Mesodermal cell (in vitro differentiated cells): ENCODE measurements around the gene VPS35.

Experiments used
- H3K27ac ChIP-seq: 2 replicates; pipeline ENCODE4 v1.7.0; 2013; ENCODE audit warnings: mild to moderate bottlenecking, low read depth, low read length, moderate library complexity; ENCODE audit not compliant: severe bottlenecking
- H3K36me3 ChIP-seq: 2 replicates; pipeline ENCODE4 v1.7.1; 2013; ENCODE audit warnings: mild to moderate bottlenecking, low read length, moderate library complexity; ENCODE audit not compliant: control insufficient read depth, insufficient read depth
- H3K4me1 ChIP-seq: one replicate; pipeline ENCODE4 v1.7.1; 2013; ENCODE audit warnings: mild to moderate bottlenecking, low read length; ENCODE audit not compliant: insufficient read depth, control insufficient read depth, poor library complexity, severe bottlenecking
- H3K4me3 ChIP-seq: 2 replicates; pipeline ENCODE4 v1.7.0; 2013; ENCODE audit warnings: low read length, control low read depth, mild to moderate bottlenecking; ENCODE audit not compliant: insufficient read depth, poor library complexity, severe bottlenecking; ENCODE audit errors: extremely low read depth
- H3K9me3 ChIP-seq: 2 replicates; pipeline ENCODE4 v1.7.1; 2013; ENCODE audit warnings: mild to moderate bottlenecking, low read length, moderate library complexity; ENCODE audit not compliant: control insufficient read depth
- WGBS, 2 experiments: methylation state at CpG; one replicate each; pipeline ENCODE4 v1.1.5; 2013; ENCODE audit warnings: missing lambda C conversion rate in 2 of 2; ENCODE audit not compliant: insufficient coverage in 2 of 2; 5-methylcytosine and 5-hydroxymethylcytosine counted together

The VPS35 gene

DNA sequence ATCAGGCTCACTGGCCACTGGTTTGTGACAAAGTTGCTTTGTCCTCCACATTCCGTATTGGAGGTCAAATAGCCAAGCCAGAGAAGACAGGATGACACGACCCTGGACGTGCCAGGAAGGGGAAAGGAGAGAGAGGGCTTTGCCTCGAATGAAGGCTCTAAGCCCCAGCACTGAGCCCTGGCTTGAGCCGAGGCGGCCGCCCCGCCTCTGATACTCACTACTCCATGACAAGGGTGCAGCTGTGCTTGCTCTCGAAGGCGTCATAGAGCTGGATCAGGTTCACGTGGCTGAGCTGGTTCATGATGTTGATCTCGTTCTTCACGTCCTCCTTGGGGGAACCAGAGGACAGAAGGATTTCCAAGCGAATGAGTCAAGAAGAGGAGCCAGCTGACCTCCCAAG, 39.8 kb upstream of the VPS35 start:
- Histone ChIP-seq H3K4me1 (peaks cover 10% of the 10 kb centered on the region), H3K27ac (no peak overlapping the region), H3K4me3 (no peak overlapping the region), H3K9me3 (no peaks in the 10 kb centered on the region), H3K36me3 (no peaks in the 10 kb centered on the region)
- 92 to 95% methylated on average over 11 to 14 of the region's 14 CpGs for WGBS, 2 experiments

DNA sequence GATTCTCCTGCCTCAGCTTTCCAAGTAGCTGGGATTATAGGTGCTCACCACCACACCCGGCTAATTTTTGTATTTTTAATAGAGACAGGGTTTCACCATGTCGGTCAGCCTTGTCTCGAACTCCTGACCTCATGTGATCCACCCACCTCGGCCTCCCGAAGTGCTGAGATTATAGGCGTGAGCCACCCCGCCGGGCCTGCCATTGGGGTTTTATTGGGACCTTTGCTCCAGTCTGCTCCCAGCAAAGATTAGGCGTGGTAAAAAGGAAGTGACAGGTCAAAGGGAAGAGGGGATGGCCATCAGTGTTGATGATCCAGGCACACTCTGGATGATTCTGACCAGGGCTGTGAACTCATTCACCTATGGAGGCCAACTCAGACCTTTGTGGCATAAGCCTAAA, 38.7 kb upstream of the VPS35 start:
- Histone ChIP-seq H3K4me3 (no peak overlapping the region), H3K36me3 (no peaks in the 10 kb centered on the region), H3K27ac (no peak overlapping the region), H3K9me3 (no peaks in the 10 kb centered on the region), H3K4me1 (peaks cover 10% of the 10 kb centered on the region)
- 94 to 99% methylated on average over 8 of the region's 9 CpGs for WGBS, 2 experiments

DNA sequence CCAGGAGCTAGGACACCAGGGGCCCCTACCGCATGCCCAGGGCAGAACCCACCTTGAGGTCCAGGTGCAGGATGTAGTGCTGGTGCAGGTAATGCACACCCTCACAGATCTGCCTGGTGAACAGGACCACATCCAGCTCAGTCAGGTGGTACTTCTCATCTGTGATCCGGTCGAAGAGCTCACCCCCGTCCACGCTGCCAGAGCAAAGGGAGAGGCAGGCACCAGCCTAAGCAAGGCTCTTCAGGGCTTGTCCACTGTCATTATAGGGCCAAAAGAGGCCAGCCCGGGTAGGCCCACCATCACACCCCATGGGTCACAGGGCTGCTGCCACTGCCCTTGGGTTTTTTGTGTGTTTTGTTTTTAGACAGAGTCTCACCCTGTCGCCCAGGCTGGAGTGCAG, 38.2 kb upstream of the VPS35 start:
- no peaks in the 10 kb centered on the region for H3K9me3 ChIP-seq
- no peaks in the 10 kb centered on the region for H3K36me3 ChIP-seq
- peaks cover 10% of the 10 kb centered on the region for H3K4me1 ChIP-seq
- H3K4me3 ChIP-seq = no peak overlapping the region
- H3K27ac ChIP-seq = no peak overlapping the region
- 98 to 100% methylated on average over 2 to 7 of the region's 7 CpGs for WGBS, 2 experiments

DNA sequence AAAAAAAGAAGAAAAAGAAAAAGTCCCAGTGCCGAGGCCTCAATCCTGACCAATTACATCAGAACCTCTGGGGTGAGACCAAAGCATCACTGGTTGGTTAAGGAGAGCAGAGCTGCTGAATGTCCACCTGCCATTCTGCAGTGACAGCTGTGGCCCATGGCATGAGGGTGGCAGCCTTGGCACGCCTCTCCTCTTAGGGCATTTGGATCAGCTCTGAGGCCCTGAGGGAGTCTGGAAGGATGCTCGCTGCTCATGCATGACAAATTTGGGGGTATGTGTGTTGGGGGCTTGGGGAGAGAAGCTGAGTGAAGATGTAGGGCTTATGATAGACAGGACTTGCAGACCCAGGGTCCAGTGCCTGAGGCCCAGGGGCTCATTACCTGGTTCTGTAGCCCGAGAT, 32.9 kb upstream of the VPS35 start:
- WGBS, 2 experiments = 94 to 96% methylated on average over 2 to 3 of the region's 4 CpGs

DNA sequence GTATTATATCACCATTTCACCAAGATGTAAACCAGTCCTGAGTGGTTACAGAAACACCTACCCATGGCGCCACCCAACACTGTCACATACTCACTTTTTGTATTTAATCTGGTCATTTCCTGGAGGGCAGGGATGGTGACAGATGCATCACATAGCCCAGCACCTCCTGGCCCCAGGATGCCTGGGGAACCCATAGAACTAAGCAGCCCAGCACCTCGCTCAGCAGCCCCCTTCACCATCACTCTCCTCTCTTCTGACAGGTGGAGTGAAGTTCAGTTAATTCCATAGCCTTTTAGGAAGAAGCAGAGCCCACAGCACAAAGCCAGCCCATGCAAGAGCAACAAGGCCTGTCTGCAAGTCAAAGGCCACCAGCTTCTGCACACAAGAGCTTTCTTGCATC, 31.6 kb upstream of the VPS35 start:
- no peak overlapping the region for H3K4me3 ChIP-seq
- 100% methylated on average over 1 to 2 of the region's 2 CpGs for WGBS, 2 experiments

More for the DNA sequence above, 32.9 kb upstream of the VPS35 start:
- H3K36me3 ChIP-seq = no peaks in the 10 kb centered on the region
- H3K9me3 ChIP-seq = no peaks in the 10 kb centered on the region
- H3K4me1 ChIP-seq = peaks cover 6% of the 10 kb centered on the region
- no peak overlapping the region for H3K4me3 ChIP-seq
- H3K27ac ChIP-seq = no peak overlapping the region

DNA sequence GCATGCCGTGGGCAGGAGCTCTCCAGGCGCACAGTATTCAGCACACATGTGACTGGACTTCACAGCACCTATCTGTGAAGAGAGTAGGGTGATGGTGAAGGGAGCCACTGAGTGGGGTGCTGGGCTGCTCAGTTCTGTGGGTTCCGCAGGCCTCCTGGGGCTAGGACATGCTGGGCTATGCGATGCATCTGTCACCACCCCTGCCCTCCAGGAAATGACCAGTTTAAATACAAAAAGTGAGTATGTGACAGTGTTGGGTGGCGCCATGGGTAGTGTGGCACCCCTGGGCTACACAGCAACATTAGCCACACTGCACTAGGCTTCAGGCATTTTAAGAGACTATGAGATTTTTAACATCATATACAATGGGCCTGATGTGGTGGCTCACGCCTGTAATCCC, 30.6 kb upstream of the VPS35 start:
- no peaks in the 10 kb centered on the region for H3K4me1 ChIP-seq
- H3K4me3 ChIP-seq = no peak overlapping the region
- WGBS, 2 experiments = 100% methylated on average over 1 to 4 of the region's 6 CpGs
- no peaks in the 10 kb centered on the region for H3K36me3 ChIP-seq
- no peak overlapping the region for H3K27ac ChIP-seq
- H3K9me3 ChIP-seq = peaks cover 5% of the 10 kb centered on the region

More for the DNA sequence above, 31.6 kb upstream of the VPS35 start:
- no peak overlapping the region for H3K27ac ChIP-seq
- no peaks in the 10 kb centered on the region for H3K4me1 ChIP-seq
- peaks cover under 1% of the 10 kb centered on the region for H3K9me3 ChIP-seq
- no peaks in the 10 kb centered on the region for H3K36me3 ChIP-seq

DNA sequence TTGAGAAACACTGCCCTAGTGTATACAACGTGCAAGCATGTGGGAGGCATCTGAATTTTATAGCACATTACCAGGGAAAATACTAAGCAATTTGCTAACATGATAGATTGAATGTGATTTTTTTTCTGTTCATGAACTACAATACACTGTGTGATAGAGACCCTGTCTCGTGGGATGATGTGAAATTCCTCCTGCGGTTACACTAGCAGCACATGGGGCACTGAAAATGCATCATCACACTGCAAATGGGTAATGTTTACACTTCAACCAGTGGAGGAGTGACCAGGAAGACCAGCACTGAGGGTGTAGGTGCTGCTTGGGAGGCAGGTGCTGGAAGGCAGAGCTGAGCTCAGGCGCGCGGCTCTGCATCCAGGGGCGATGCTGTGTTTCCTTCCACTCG, 29.2 kb upstream of the VPS35 start:
- WGBS, 2 experiments = 95 to 97% methylated on average over 6 to 8 of the region's 8 CpGs
- no peaks in the 10 kb centered on the region for H3K4me1 ChIP-seq
- no peaks in the 10 kb centered on the region for H3K36me3 ChIP-seq

DNA sequence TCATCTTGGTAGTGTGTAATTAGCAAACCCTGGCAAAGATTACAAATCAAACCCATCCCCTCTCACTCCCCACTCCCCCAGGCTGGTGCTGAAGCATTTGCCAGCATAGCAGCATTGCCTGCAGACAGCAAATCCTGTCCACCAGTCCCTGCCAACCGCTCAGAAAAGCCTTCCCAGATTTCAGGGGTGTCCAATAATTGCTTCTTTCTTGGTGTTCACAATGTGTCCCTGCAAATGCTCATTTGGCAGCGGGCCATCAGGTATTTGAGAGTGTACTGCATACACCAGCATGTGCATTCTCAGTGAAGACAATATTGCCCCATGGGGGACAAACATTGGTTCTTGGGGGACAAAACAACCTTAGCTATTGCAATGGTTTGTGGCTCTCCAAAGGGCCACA, 28.7 kb upstream of the VPS35 start:
- 97 to 100% methylated on average over 1 to 2 of the region's 2 CpGs for WGBS, 2 experiments
- peaks cover 5% of the 10 kb centered on the region for H3K9me3 ChIP-seq

More for the DNA sequence above, 29.2 kb upstream of the VPS35 start:
- Histone ChIP-seq H3K4me3 (no peak overlapping the region), H3K27ac (no peak overlapping the region), H3K9me3 (peaks cover 5% of the 10 kb centered on the region)

DNA sequence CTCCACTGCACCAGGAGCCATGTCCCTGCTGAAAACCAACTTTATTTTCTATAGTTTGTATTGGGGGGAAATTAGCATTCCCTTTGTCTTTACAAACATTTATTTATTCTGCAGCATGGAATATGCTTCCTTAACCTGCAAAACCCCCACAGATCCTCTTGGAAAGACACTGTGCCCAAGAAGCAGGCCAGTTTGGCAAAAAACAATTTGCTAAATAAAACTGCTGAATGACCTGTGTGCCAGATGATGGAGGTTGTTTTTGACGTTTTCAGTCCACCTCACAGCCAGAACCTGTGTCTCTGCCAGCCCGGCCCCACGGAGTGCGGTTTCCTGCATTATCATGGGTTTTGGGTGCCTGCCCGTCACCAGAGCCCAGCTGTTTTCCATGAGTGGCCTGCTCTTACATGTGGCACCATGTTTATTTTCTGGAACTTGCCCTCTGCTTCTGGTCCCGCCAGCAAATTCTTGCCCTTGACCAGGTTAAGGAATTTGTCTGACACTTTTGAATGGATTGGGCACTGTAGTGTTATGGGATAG, 26.9 kb upstream of the VPS35 start:
- Histone ChIP-seq H3K9me3 (peaks cover 5% of the 10 kb centered on the region), H3K27ac (no peak overlapping the region), H3K4me3 (no peak overlapping the region), H3K36me3 (no peaks in the 10 kb centered on the region), H3K4me1 (no peaks in the 10 kb centered on the region)
- 74 to 94% methylated on average over 4 to 5 of the region's 6 CpGs for WGBS, 2 experiments

More for the DNA sequence above, 28.7 kb upstream of the VPS35 start:
- Histone ChIP-seq H3K27ac (no peak overlapping the region), H3K36me3 (no peaks in the 10 kb centered on the region), H3K4me1 (no peaks in the 10 kb centered on the region), H3K4me3 (no peak overlapping the region)

DNA sequence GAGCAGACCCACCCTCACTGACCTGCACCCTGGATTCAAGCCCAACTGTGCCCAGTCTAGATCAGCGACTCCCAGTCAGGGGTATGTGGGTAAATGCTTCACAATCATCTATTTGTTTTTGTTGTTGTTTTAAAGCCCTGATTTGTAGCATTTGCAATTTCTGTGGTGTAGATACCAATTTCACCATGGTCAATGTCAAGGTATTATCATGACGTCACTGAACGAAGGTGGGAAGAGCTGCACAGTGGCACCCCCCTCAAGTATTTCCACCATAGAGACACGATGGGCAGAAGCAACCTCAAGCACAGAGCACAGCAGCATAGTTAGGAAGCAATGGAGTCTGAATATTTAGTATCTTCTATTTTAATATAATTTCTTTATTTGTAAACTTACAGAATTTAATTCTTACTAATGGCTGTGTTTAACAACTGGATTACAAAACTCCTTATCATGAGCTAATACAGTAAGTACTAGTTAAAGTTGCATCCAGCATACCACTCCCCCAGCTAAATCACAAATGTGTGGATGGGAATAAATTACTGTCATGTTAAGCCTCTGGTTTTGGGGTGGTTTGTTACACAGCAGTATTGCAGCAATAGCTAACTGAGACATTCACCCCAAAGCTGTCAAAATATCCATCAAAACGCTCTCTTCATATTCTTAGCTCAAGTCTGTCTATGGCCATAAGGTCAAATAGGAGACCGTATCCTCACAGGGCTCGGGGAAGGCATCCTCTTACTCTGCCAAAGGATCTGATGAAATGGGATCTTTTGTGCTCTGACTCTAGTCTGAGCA, 26.0 kb upstream of the VPS35 start:
- Histone ChIP-seq H3K4me3 (no peak overlapping the region), H3K27ac (no peak overlapping the region), H3K9me3 (peaks cover 5% of the 10 kb centered on the region), H3K4me1 (no peaks in the 10 kb centered on the region), H3K36me3 (no peaks in the 10 kb centered on the region)
- 90 to 100% methylated on average over 2 to 3 of the region's 7 CpGs for WGBS, 2 experiments

DNA sequence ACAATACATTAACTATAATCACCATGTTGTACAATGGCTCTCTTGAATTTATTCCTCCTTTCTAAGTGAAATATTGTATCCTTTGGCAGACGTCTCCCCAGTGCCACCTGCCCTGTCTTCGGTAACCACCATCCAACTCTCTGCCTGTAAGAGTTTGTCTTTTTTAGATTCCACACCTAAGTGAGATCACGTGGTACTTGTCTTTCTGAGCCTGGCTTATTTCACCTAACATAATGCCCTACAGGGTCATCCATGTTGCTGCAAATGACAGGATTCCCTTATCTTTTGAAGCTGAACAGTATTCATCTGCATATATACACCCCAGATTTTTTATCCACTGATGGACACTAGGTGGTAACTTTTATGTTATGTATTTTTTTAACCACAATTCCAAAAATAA, 24.7 kb upstream of the VPS35 start:
- no peaks in the 10 kb centered on the region for H3K4me1 ChIP-seq
- WGBS, 2 experiments = 93 to 98% methylated on average over 3 of the region's 3 CpGs
- H3K9me3 ChIP-seq = peaks cover 5% of the 10 kb centered on the region
- H3K27ac ChIP-seq = no peak overlapping the region
- no peaks in the 10 kb centered on the region for H3K36me3 ChIP-seq
- H3K4me3 ChIP-seq = no peak overlapping the region
